Gastroesophageal sphincter (tissue), 4 donors: Measurements from ENCODE around the gene GAREM1. TPM values are rescaled to one million over a fixed set of nuclear protein-coding genes. Genes with fewer than 3 reads are reported as not detected.

Experiments used
- ATAC-seq: fragments of 150-250 bp; one replicate; pipeline ENCODE4 v1.9.1; 2016; ENCODE audit warnings: mild to moderate bottlenecking, moderate library complexity
- H3K27ac ChIP-seq, 4 donors: fragments of 200-600 bp; sonication (generic) in 3 of 4; 1 replicate in 3 of 4; 2 replicates in 1 of 4; pipeline ENCODE4 v1.5.1; 2016 to 2019
- H3K27me3 ChIP-seq: fragments of 200-600 bp; sonication (generic); one replicate; pipeline ENCODE4 v1.5.1; 2019
- H3K36me3 ChIP-seq, 2 donors: fragments of 200-600 bp; sonication (generic); one replicate each; pipeline ENCODE4 v1.5.1; 2019; ENCODE audit warnings: control low read depth in 1 of 2
- H3K4me1 ChIP-seq, 3 donors: fragments of 200-600 bp; sonication (generic); 1 replicate in 2 of 3; 2 replicates in 1 of 3; pipeline ENCODE4 v1.5.1; 2016 to 2019; ENCODE audit warnings: control low read depth in 2 of 3
- H3K4me3 ChIP-seq, 2 donors: fragments of 200-600 bp; sonication (generic); one replicate each; pipeline ENCODE4 v1.5.1; 2019; ENCODE audit warnings: mild to moderate bottlenecking in 1 of 2, moderate library complexity in 1 of 2
- H3K9me3 ChIP-seq, 3 donors: fragments of 200-600 bp; sonication (generic); one replicate each; pipeline ENCODE4 v1.5.1; 2017 to 2019; ENCODE audit warnings: control low read depth in 2 of 3
- EP300 ChIP-seq: sonication (generic); formaldehyde crosslinking; IDR thresholded peaks from one replicate; pipeline ENCODE4 v1.6.1; 2017; ENCODE audit warnings: antibody characterized with exemption, mild to moderate bottlenecking
- POLR2A ChIP-seq, 2 donors: fragments of 450-650 bp; IDR thresholded peaks; one replicate each; pipeline ENCODE4 v1.6.1; 2017; ENCODE audit warnings: antibody characterized with exemption in 2 of 2, mild to moderate bottlenecking in 2 of 2, moderate library complexity in 1 of 2
- POLR2AphosphoS5 ChIP-seq: sonication (generic); formaldehyde crosslinking; IDR thresholded peaks from one replicate; pipeline ENCODE4 v1.6.1; 2017; ENCODE audit warnings: antibody characterized with exemption
- WGBS, 2 donors: methylation state at CpG; one replicate each; pipeline ENCODE4 v1.1.5; 2018; ENCODE audit warnings: low coverage in 1 of 2; 5-methylcytosine and 5-hydroxymethylcytosine counted together
- total RNA-seq, 4 donors: library from RNA; depleted of rRNA; stranded (reverse); fragments of >200 nt; gene quantifications; one replicate each; pipeline ENCODE4 v1.1.0, GENCODE V29; 2016
- TF ChIP-seq, protein P1 (sequence below), 4 experiments: fragments of 200-600 bp in 2 of 4; fragments of 450-650 bp in 2 of 4; sonication (generic) in 1 of 4; IDR thresholded peaks; one replicate each; pipeline ENCODE4 v1.5.1; 2017 to 2019; ENCODE audit warnings: antibody characterized with exemption in 4 of 4, mild to moderate bottlenecking in 2 of 4, moderate library complexity in 2 of 4

Gene GAREM1
- total RNA-seq, 4 donors from 2014 or later: 8.2 to 16.6 (median 12.3) TPM

DNA sequence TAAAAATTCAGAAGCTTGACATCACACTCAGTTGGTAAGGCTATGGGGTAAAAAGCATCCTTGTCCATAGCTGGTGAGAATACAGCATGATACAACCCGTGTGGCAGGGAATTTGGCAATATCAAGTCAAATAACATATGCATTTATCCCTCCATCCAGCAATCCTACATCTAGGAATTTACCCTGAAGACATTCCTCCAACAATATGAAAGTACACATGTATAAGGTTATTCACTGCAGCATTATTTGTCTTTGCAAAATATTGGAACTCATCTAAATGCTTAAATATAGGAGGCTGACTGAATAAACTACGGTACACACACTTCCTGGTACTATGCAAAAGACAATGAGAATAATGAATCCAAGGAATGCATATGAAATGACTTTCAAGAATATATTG is 179.9 kb downstream of the GAREM1 start:
- H3K27ac ChIP-seq: no peak overlapping the region
- 75 to 82% methylated on average over 2 of the region's 2 CpGs for WGBS, 2 donors
- H3K9me3 ChIP-seq: no peaks in the 10 kb centered on the region
- H3K27me3 ChIP-seq: no peaks in the 10 kb centered on the region
- no peaks in the 10 kb centered on the region for H3K4me1 ChIP-seq
- no peak for TF ChIP-seq POLR2AphosphoS5
- no peak for ATAC-seq
- no peak overlapping the region for H3K4me3 ChIP-seq
- H3K36me3 ChIP-seq: peaks cover 0 to 20% of the 10 kb centered on the region in 2 donors

GRCh38 chr18:32289483-32290075 is 181.1 kb downstream of the GAREM1 start:
- 13 to 67% methylated on average over 1 of the region's 1 CpG for WGBS, 2 donors
- no peak for TF ChIP-seq POLR2AphosphoS5
- TF ChIP-seq, protein P1, sequence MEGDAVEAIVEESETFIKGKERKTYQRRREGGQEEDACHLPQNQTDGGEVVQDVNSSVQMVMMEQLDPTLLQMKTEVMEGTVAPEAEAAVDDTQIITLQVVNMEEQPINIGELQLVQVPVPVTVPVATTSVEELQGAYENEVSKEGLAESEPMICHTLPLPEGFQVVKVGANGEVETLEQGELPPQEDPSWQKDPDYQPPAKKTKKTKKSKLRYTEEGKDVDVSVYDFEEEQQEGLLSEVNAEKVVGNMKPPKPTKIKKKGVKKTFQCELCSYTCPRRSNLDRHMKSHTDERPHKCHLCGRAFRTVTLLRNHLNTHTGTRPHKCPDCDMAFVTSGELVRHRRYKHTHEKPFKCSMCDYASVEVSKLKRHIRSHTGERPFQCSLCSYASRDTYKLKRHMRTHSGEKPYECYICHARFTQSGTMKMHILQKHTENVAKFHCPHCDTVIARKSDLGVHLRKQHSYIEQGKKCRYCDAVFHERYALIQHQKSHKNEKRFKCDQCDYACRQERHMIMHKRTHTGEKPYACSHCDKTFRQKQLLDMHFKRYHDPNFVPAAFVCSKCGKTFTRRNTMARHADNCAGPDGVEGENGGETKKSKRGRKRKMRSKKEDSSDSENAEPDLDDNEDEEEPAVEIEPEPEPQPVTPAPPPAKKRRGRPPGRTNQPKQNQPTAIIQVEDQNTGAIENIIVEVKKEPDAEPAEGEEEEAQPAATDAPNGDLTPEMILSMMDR (IDR thresholded peaks at IDR 0.05): peak; percentile 49 to 74 (median 54)
- no peak for ATAC-seq

GRCh38 chr18:32287873-32288272 is 182.8 kb downstream of the GAREM1 start:
- no peak overlapping the region for H3K4me3 ChIP-seq
- peaks cover 0 to 17% (median 7%) of the 10 kb centered on the region in 3 donors for H3K4me1 ChIP-seq
- H3K9me3 ChIP-seq: no peaks in the 10 kb centered on the region
- 83 to 96% methylated on average over 2 to 9 of the region's 9 CpGs for WGBS, 2 donors
- no peak for TF ChIP-seq EP300
- TF ChIP-seq, protein P1 (IDR thresholded peaks at IDR 0.05): no peak
- no peak for TF ChIP-seq POLR2A (IDR thresholded peaks at IDR 0.05)
- ATAC-seq: no peak
- H3K36me3 ChIP-seq: peaks cover 0 to 20% of the 10 kb centered on the region in 2 donors
- no peaks in the 10 kb centered on the region for H3K27me3 ChIP-seq
- H3K27ac ChIP-seq: no peak overlapping the region

More at GRCh38 chr18:32289483-32290075, 181.1 kb downstream of the GAREM1 start:
- Histone ChIP-seq H3K4me1 (no peaks in the 10 kb centered on the region), H3K9me3 (no peaks in the 10 kb centered on the region), H3K27me3 (no peaks in the 10 kb centered on the region), H3K27ac (no peak overlapping the region), H3K36me3 (peaks cover 0 to 20% of the 10 kb centered on the region in 2 donors), H3K4me3 (no peak overlapping the region)

DNA sequence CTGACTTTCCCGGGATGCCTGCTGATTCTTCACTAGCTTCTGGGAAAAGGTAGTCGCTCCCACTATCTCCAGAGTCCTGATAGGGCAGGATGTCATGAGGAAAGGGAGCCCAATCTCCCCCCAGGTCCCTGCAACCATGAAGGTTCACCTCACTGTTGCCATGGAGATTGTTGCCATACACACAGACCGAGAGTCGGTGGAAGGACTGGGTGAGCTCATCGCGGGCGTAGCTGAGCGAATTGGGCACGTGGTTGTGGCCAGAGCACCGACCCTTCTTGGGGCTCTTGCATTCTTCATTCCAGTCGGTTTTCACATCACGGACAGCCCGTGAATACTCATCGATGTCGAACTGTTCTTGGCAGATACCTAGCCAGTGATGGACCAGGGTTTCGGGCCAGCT is 183.4 kb downstream of the GAREM1 start:
- Histone ChIP-seq H3K27me3 (no peaks in the 10 kb centered on the region), H3K36me3 (peaks cover 0 to 20% of the 10 kb centered on the region in 2 donors), H3K4me1 (peaks cover 0 to 23% (median 7%) of the 10 kb centered on the region in 3 donors), H3K27ac (no peak overlapping the region), H3K9me3 (no peaks in the 10 kb centered on the region), H3K4me3 (no peak overlapping the region)
- no peak for ATAC-seq
- TF ChIP-seq POLR2A (IDR thresholded peaks at IDR 0.05): no peak
- TF ChIP-seq, protein P1 (IDR thresholded peaks at IDR 0.05): no peak
- no peak for TF ChIP-seq EP300
- TF ChIP-seq POLR2AphosphoS5: no peak
- WGBS, 2 donors: 80 to 100% methylated on average over 2 of the region's 16 CpGs

DNA sequence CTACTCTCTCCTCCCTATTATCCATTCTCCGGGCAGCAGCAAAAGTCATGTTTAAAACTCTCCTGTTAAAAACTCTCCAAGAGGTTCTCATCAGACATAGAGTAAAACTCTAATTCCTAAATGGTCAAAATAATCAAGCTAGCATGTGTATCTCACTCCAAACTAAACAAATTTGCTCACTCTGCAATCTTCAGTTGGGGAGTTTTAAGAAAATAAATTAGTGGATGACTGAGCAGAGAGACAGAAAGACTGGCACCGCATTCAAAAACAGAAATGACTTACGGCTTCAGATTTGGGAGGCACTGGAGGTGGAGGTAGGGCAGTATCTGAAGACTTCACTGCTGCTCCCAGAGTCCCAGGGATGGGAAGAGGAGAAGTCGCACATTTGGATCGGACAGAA is 183.9 kb downstream of the GAREM1 start:
- no peak for TF ChIP-seq POLR2A (IDR thresholded peaks at IDR 0.05)
- TF ChIP-seq, protein P1 (IDR thresholded peaks at IDR 0.05): no peak
- TF ChIP-seq POLR2AphosphoS5: no peak
- TF ChIP-seq EP300: no peak
- WGBS, 2 donors: 88 to 100% methylated on average over 3 to 5 of the region's 5 CpGs
- H3K9me3 ChIP-seq: no peaks in the 10 kb centered on the region
- no peak overlapping the region for H3K4me3 ChIP-seq
- no peaks in the 10 kb centered on the region for H3K27me3 ChIP-seq
- no peak overlapping the region for H3K27ac ChIP-seq
- peaks cover 0 to 20% of the 10 kb centered on the region in 2 donors for H3K36me3 ChIP-seq
- peaks cover 0 to 23% (median 7%) of the 10 kb centered on the region in 3 donors for H3K4me1 ChIP-seq
- ATAC-seq: no peak
